GM12878 (cell line): ENCODE results near the gene PCBP4. TPM values are rescaled to one million over a fixed set of nuclear protein-coding genes. Genes with fewer than 3 reads are reported as not detected.

Source experiments
- ATAC-seq: fragments of 200-7000 bp; cut with Tn5 transposase; 3 replicates; pipeline ENCODE4 v1.9.1; 2020; ENCODE audit warnings: mild to moderate bottlenecking, moderate library complexity
- BruUV-seq: library from RNA; stranded (reverse); fragments of 400-500 nt; replicated peaks from 2 replicates; lab custom pipeline; 2021; lab: Mats Ljungman, UMichigan
- CTCF ChIA-PET: fragments of 300-600 bp; sonication (Branson Sonifier 250); formaldehyde crosslinking; extraction: SDS; loops from one replicate; lab custom pipeline; 2021; ENCODE audit warnings: inconsistent platforms; lab: Yijun Ruan, JAX
- POLR2A ChIA-PET: fragments of 350-600 bp; formaldehyde crosslinking; extraction: SDS; loops from one replicate; lab custom pipeline; 2021; ENCODE audit warnings: inconsistent platforms; lab: Charles Lee
- RAD21 ChIA-PET: fragments of 300-600 bp; sonication (Branson Sonifier 250); formaldehyde crosslinking; loops from one replicate; lab custom pipeline; 2023; ENCODE audit warnings: antibody characterized with exemption; ENCODE audit not compliant: unreplicated experiment; lab: Charles Lee
- SMC1A ChIA-PET: fragments of 300-600 bp; sonication (Branson Sonifier 250); formaldehyde crosslinking; loops from one replicate; lab custom pipeline; 2023; ENCODE audit not compliant: unreplicated experiment, uncharacterized antibody; lab: Charles Lee
- DNase-seq: peaks from one replicate; pipeline ENCODE4 v3.0.0-alpha.2; 2011; ENCODE audit warnings: low read depth, low spot score
- FAIRE-seq: peaks from 3 replicates; lab custom pipeline; 2011; peaks lifted over from hg19 to GRCh38; lab: Jason Lieb, UNC
- H2AFZ ChIP-seq: 2 replicates; pipeline ENCODE4 v1.6.0; 2011; ENCODE audit warnings: low read depth, low read length, control low read depth; ENCODE audit not compliant: control insufficient read depth
- H3K27ac ChIP-seq: 2 replicates; pipeline ENCODE4 v1.5.1; 2011; ENCODE audit warnings: control low read depth; ENCODE audit not compliant: control insufficient read depth, insufficient read depth
- H3K27me3 ChIP-seq, 2 experiments: replicated peaks in 1 of 2; 2 replicates each; pipeline versions ENCODE4 v1.6.0 to v1.6.1; 2011; ENCODE audit warnings: low read length in 1 of 2; ENCODE audit not compliant: control insufficient read depth in 2 of 2, insufficient read depth in 2 of 2
- H3K36me3 ChIP-seq, 2 experiments: 2 replicates each; pipeline ENCODE4 v1.5.1; 2011; ENCODE audit warnings: low read length in 1 of 2; ENCODE audit not compliant: control insufficient read depth in 2 of 2, insufficient read depth in 2 of 2
- H3K4me1 ChIP-seq: 2 replicates; pipeline ENCODE4 v1.6.1; 2011; ENCODE audit warnings: mild to moderate bottlenecking, low read length, moderate library complexity, mixed read lengths; ENCODE audit not compliant: control insufficient read depth, insufficient read depth
- H3K4me2 ChIP-seq: 2 replicates; pipeline ENCODE4 v1.6.0; 2011; ENCODE audit warnings: control low read depth; ENCODE audit not compliant: control insufficient read depth, insufficient read depth
- H3K4me3 ChIP-seq: fragments of 200-600 bp; sonication (generic); 2 replicates; pipeline ENCODE4 v1.5.1; 2016
- H3K79me2 ChIP-seq: 2 replicates; pipeline ENCODE4 v1.6.0; 2011; ENCODE audit warnings: low read length; ENCODE audit not compliant: control insufficient read depth, insufficient read depth
- H3K9ac ChIP-seq: 2 replicates; pipeline ENCODE4 v1.8.0; 2011; ENCODE audit warnings: low read length, control low read depth, mixed read lengths; ENCODE audit not compliant: control insufficient read depth, insufficient read depth
- H3K9me3 ChIP-seq: replicated peaks from 3 replicates; pipeline ENCODE4 v1.5.1; 2011; ENCODE audit warnings: mild to moderate bottlenecking, low read length; ENCODE audit not compliant: control insufficient read depth, insufficient read depth
- H4K20me1 ChIP-seq: 2 replicates; pipeline ENCODE4 v1.6.0; 2011; ENCODE audit not compliant: control insufficient read depth, insufficient read depth
- CEBPB ChIP-seq, 2 experiments: fragments of 150-350 bp in 1 of 2; IDR thresholded peaks; 2 replicates each; pipeline ENCODE4 v1.6.1; 2012 to 2014; ENCODE audit warnings: low read depth in 2 of 2, low read length in 2 of 2, borderline replicate concordance in 1 of 2, inconsistent platforms in 1 of 2
- DPF2 ChIP-seq: fragments of 450-650 bp; IDR thresholded peaks from 2 replicates; pipeline ENCODE4 v1.6.1; 2017; ENCODE audit warnings: mild to moderate bottlenecking
- E2F4 ChIP-seq: IDR thresholded peaks from 2 replicates; pipeline ENCODE4 v1.6.1; 2012; ENCODE audit warnings: low read depth, low read length, improper control_type of control experiment
- HDAC6 ChIP-seq: fragments of 200-600 bp; sonication (generic); IDR thresholded peaks from one replicate; pipeline ENCODE4 v1.8.0; 2017; ENCODE audit warnings: antibody characterized with exemption; ENCODE audit not compliant: unreplicated experiment
- MXI1 ChIP-seq: fragments of 150-350 bp; IDR thresholded peaks from 2 replicates; pipeline ENCODE4 v1.6.1; 2011; ENCODE audit warnings: low read depth, mild to moderate bottlenecking, inconsistent platforms, low read length, improper control_type of control experiment
- NR2C1 ChIP-seq: fragments of 450-650 bp; IDR thresholded peaks from 2 replicates; pipeline ENCODE4 v1.6.1; 2017; ENCODE audit warnings: antibody characterized with exemption, mild to moderate bottlenecking, moderate library complexity
- NRF1 ChIP-seq: conservative IDR thresholded peaks from 2 replicates; pipeline ENCODE4 v1.6.1; 2011; ENCODE audit warnings: mild to moderate bottlenecking, low read depth, low read length, improper control_type of control experiment
- RELA ChIP-seq: fragments of 450-650 bp; IDR thresholded peaks from 2 replicates; pipeline ENCODE4 v1.8.0; 2014; ENCODE audit warnings: borderline replicate concordance; ENCODE audit not compliant: partially characterized antibody
- SRF ChIP-seq, 2 experiments: IDR thresholded peaks; 2 replicates each; pipeline ENCODE4 v1.6.1; 2011; ENCODE audit warnings: low read depth in 2 of 2, low read length in 2 of 2, mild to moderate bottlenecking in 1 of 2, moderate library complexity in 1 of 2
- YY1 ChIP-seq: IDR thresholded peaks from 2 replicates; pipeline ENCODE4 v1.6.1; 2011; ENCODE audit warnings: low read depth, mild to moderate bottlenecking, low read length
- ZBED1 ChIP-seq: IDR thresholded peaks from 2 replicates; pipeline ENCODE4 v1.6.1; 2016; ENCODE audit warnings: borderline replicate concordance
- ZBTB11 ChIP-seq: fragments of 450-650 bp; formaldehyde crosslinking; IDR thresholded peaks from 2 replicates; pipeline ENCODE4 v1.5.0; 2022; ENCODE audit warnings: mild to moderate bottlenecking, missing genetic modification characterization
- ZBTB33 ChIP-seq: fragments of 450-650 bp; IDR thresholded peaks from 2 replicates; pipeline ENCODE4 v1.6.1; 2017; ENCODE audit warnings: mild to moderate bottlenecking
- ZNF217 ChIP-seq: fragments of 450-650 bp; IDR thresholded peaks from 2 replicates; pipeline ENCODE4 v1.6.1; 2017; ENCODE audit warnings: antibody characterized with exemption, mild to moderate bottlenecking
- ZSCAN29 ChIP-seq: fragments of 450-650 bp; IDR thresholded peaks from 2 replicates; pipeline ENCODE4 v1.6.1; 2017; ENCODE audit warnings: mild to moderate bottlenecking, moderate library complexity
- WGBS: methylation state at CpG from one replicate; pipeline ENCODE4 v1.1.6; 2016; ENCODE audit warnings: low lambda C conversion rate; ENCODE audit not compliant: insufficient replicate concordance, insufficient coverage; ENCODE audit errors: missing lambda C conversion rate; 5-methylcytosine and 5-hydroxymethylcytosine counted together
- in situ Hi-C: fragments of 300-500 bp; cut with MboI; formaldehyde crosslinking; loops from 9 replicates; pipeline ENCODE4 v1.14.3; 2018; ENCODE audit warnings: mixed read lengths
- intact Hi-C: fragments of 100-400 bp; cut with micrococcal nuclease; formaldehyde crosslinking; loops from one replicate; pipeline ENCODE4 v1.14.2; 2022; ENCODE audit not compliant: unreplicated experiment
- polyA plus RNA-seq, 11 experiments: library from polyadenylated mRNA; depleted of rRNA in 4 of 11; unstranded in 6 of 11; stranded (reverse) in 5 of 11; fragments of >200 nt; fragmentation: Nextera tagmentation in 4 of 11; fragmentation: Illumina TruSeq in 1 of 11; extraction: Ambion mirVana in 4 of 11; extraction: Trizol in 1 of 11; gene quantifications; 1 replicate in 1 of 11; 2 replicates in 10 of 11; pipeline versions ENCODE4 v1.2.1 to v1.2.3, GENCODE V29; 2011 to 2016; ENCODE audit warnings: inconsistent platforms in 2 of 11, missing spikeins in 2 of 11, low read depth in 1 of 11
- total RNA-seq, 4 experiments: library from RNA; depleted of rRNA in 3 of 4; stranded (reverse); fragments of >200 nt in 3 of 4; fragmentation: Illumina TruSeq in 1 of 4; extraction: Trizol in 1 of 4; gene quantifications; 2 replicates each; pipeline versions ENCODE4 v1.2.1 to v1.2.3, GENCODE V29; 2013 to 2021

Gene PCBP4
- total and polyA plus RNA-seq, 10 of the 15 experiments (the other 5 are each of a cell fraction or from before 2014, with no cell fraction given) = 0.05 to 14.5 (median 4.2) TPM

GRCh38 chr3:51970606-51971300 is 3.5 kb upstream of the PCBP4 start:
- no peak overlapping the region for H3K4me2 ChIP-seq
- H4K20me1 ChIP-seq = no peaks in the 10 kb centered on the region
- H3K9ac ChIP-seq = no peak overlapping the region
- intact Hi-C loops = no loop called here
- H3K9me3 ChIP-seq = no peaks in the 10 kb centered on the region
- peaks cover 5% of the 10 kb centered on the region; the same call in 1 of the 2 replicates for H3K79me2 ChIP-seq
- POLR2A ChIA-PET = no interaction called here
- BruUV-seq = no TSS peak
- no peak overlapping the region for H2AFZ ChIP-seq
- CTCF ChIA-PET = interaction anchor here (1.1 to 1.8 kb wide), 2 partner anchors 28 to 50 kb away, joined by 3 to 7 read pairs; no protein-coding TSS in a partner anchor
- RAD21 ChIA-PET = no interaction called here
- in situ Hi-C loops = no loop called here
- no peak overlapping the region for H3K4me3 ChIP-seq
- no peak for DNase-seq
- H3K4me1 ChIP-seq = peaks cover 18% of the 10 kb centered on the region
- SMC1A ChIA-PET = interaction anchor here (5.2 kb wide), 1 partner anchor 29 kb away, joined by 33 read pairs; the partner anchor contains the start of genes PARP3 and RRP9
- no peak for FAIRE-seq
- H3K27ac ChIP-seq = no peak overlapping the region
- no peaks in the 10 kb centered on the region for H3K27me3 ChIP-seq
- ATAC-seq = no peak
- 63% methylated on average over 6 of the region's 6 CpGs for WGBS
- no peak for TF ChIP-seq MXI1
- no peak for TF ChIP-seq ZBTB33
- no peak for TF ChIP-seq SRF (IDR thresholded peaks at IDR 0.05; ENCODE audit: low read depth in 2 of 2, low read length in 2 of 2)
- TF ChIP-seq CEBPB (IDR thresholded peaks at IDR 0.05; ENCODE audit: borderline replicate concordance in 1 of 2, low read depth in 2 of 2, low read length in 2 of 2) = no peak
- TF ChIP-seq ZNF217 = no peak
- TF ChIP-seq ZSCAN29 = no peak
- TF ChIP-seq HDAC6 = no peak
- no peak for TF ChIP-seq ZBTB11 (CRISPR knock-in tag)
- TF ChIP-seq NRF1 = no peak
- no peak for TF ChIP-seq RELA
- TF ChIP-seq E2F4 = no peak
- TF ChIP-seq ZBED1 = no peak
- no peak for TF ChIP-seq DPF2
- TF ChIP-seq NR2C1 = no peak
- TF ChIP-seq YY1 = no peak
- TF ChIP-seq, all 136 proteins: peak for 0
- no peaks in the 10 kb centered on the region for H3K36me3 ChIP-seq
